Measurements from ENCODE around the gene S1PR4.

DNA sequence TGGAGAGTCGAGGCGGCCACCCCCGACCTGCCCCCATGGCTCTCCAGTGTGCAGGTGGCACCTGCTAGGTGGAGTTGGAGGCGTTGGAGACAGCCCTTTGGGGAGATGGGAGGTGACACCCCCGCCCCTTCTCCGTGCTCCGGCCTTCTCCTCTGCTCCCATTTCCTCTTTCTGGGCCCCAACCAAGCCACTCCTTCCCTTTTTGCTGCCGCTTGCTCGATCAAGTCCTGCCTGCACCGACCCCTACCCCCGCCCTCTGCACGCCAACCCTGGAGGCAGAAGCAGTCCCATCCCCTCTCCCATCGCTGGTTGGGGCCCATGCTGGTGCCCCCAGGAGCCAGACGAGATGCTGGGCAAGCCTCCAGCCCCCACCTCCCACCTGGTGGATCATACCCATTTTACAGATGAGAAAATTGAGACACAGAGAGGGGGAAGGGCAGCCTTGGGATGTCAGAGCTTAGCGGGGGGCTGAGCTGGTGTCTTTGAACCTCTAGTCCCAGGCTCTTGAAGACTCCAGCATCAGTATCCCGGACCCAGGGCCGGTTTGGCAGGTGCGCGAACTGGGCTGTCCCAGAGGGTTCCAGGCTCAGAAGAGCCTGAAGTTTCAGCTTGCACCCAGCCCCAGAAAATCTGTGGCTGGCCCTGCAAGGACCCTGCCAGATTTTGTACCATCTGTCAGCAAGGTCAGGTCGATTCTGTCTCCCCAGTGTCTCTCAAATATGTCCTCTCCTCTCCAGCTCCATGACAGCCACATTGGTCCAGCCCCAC is 32.5 kb upstream of the S1PR4 start:
- TF ChIP-seq, protein P1, sequence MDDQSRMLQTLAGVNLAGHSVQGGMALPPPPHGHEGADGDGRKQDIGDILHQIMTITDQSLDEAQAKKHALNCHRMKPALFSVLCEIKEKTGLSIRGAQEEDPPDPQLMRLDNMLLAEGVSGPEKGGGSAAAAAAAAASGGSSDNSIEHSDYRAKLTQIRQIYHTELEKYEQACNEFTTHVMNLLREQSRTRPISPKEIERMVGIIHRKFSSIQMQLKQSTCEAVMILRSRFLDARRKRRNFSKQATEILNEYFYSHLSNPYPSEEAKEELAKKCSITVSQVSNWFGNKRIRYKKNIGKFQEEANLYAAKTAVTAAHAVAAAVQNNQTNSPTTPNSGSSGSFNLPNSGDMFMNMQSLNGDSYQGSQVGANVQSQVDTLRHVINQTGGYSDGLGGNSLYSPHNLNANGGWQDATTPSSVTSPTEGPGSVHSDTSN (CRISPR knock-in tag; IDR thresholded peaks at IDR 0.05; ENCODE audit: borderline replicate concordance) = no peak
- TF ChIP-seq ZNF891 (CRISPR knock-in tag; IDR thresholded peaks at IDR 0.05) = no peak
- TF ChIP-seq, protein P2, sequence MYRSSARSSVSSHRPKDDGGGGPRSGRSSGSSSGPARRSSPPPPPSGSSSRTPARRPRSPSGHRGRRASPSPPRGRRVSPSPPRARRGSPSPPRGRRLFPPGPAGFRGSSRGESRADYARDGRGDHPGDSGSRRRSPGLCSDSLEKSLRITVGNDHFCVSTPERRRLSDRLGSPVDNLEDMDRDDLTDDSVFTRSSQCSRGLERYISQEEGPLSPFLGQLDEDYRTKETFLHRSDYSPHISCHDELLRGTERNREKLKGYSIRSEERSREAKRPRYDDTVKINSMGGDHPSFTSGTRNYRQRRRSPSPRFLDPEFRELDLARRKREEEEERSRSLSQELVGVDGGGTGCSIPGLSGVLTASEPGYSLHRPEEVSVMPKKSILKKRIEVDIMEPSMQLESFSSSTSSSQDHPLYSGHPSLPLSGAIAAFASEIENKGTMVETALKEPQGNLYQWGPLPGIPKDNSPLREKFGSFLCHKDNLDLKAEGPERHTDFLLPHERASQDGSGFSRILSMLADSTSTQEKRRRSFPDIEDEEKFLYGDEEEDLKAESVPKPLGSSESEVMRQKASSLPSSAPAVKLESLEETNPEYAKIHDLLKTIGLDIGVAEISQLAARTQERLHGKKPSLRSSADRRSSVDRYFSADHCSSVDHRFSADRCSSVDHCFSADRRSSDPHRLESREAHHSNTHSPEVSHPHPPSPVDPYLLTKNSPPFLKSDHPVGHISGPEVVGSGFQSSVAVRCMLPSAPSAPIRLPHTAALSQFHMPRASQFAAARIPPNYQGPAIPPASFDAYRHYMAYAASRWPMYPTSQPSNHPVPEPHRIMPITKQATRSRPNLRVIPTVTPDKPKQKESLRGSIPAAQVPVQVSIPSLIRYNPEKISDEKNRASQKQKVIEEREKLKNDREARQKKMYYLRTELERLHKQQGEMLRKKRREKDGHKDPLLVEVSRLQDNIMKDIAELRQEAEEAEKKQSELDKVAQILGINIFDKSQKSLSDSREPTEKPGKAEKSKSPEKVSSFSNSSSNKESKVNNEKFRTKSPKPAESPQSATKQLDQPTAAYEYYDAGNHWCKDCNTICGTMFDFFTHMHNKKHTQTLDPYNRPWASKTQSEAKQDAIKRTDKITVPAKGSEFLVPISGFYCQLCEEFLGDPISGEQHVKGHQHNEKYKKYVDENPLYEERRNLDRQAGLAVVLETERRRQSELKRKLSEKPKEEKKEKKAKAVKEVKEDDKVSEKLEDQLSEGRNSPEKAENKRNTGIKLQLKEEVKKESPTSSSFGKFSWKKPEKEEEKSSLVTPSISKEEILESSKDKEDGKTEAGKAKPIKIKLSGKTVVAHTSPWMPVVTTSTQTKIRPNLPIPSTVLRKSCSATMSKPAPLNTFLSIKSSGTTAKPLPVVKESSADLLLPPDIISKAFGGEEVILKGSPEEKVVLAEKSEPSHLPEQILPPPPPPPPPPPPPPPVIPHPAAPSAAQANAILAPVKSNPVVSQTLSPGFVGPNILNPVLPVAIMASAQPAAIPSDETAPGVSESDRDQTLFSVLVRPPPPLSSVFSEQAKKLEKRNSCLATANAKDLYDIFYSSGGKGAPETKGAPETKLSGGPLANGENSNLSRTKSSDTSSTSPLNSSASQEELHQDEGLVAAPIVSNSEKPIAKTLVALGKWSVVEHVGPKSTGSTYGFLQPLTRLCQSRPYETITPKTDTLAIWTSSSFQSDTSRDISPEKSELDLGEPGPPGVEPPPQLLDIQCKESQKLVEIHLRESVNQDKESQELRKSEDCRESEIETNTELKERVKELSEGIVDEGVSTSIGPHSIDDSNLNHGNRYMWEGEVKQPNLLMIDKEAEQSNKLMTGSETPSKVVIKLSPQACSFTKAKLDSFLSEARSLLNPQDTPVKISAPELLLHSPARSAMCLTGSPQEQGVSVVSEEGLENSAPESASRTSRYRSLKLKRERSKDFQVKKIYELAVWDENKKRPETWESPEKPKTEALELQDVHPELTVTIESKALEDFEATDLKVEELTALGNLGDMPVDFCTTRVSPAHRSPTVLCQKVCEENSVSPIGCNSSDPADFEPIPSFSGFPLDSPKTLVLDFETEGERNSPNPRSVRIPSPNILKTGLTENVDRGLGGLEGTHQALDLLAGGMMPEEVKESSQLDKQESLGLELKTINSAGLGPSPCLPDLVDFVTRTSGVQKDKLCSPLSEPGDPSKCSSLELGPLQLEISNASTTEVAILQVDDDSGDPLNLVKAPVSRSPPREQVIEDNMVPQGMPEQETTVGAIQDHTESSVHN (CRISPR knock-in tag; IDR thresholded peaks at IDR 0.05) = no peak
- no peak for TF ChIP-seq ZGPAT (CRISPR knock-in tag; IDR thresholded peaks at IDR 0.05)
- TF ChIP-seq SIN3A (IDR thresholded peaks at IDR 0.05; ENCODE audit: borderline replicate concordance, low read depth, low read length) = no peak
- no peak for TF ChIP-seq ZNF512 (CRISPR knock-in tag; IDR thresholded peaks at IDR 0.05)
- TF ChIP-seq ZNF251 (CRISPR knock-in tag; IDR thresholded peaks at IDR 0.05) = no peak
- no peak for TF ChIP-seq POLR2A (IDR thresholded peaks at IDR 0.05; ENCODE audit: insufficient read depth in 1 of 2, low read depth in 2 of 2, low read length in 2 of 2)
- TF ChIP-seq YY1 (IDR thresholded peaks at IDR 0.05; ENCODE audit: insufficient read depth, insufficient replicate concordance, low read depth, low read length) = no peak

All from HepG2 (cell line).